Measurements from ENCODE around the gene TRIP6. TPM values are rescaled to one million over a fixed set of nuclear protein-coding genes. Genes with fewer than 3 reads are reported as not detected.

TRIP6 gene
- total RNA-seq, 1 experiment from 2014 or later = 102 TPM

DNA sequence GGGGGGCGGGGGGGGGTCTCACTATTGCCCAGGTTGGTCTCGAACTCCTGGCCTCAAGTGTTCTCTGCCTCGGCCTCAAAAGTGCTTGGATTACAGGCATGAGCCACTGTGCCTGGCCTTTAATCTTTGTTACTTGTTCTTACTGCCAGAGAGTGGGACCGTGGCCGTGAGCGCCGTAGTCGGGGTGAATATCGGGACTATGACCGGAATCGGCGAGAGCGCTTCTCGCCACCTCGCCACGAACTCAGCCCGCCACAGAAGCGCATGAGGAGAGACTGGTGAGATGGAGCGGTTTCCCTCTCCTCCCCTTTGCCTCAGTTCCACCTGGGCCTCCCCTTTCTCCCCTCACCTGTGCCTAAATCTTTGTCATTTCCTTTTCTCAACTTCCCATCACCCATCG lies 13.9 kb downstream of the TRIP6 start:
- H3K9me3 ChIP-seq (ENCODE audit: control insufficient read depth in 1 of 2, insufficient read depth in 1 of 2, low read depth in 1 of 2, low read length in 2 of 2) = no peaks in the 10 kb centered on the region
- peaks cover 6 to 8% of the 10 kb centered on the region in 2 experiments for H3K4me1 ChIP-seq (ENCODE audit: control insufficient read depth in 1 of 2, insufficient read depth in 2 of 2, low read length in 2 of 2)
- H3K27ac ChIP-seq (ENCODE audit: low read depth, low read length) = no peak overlapping the region
- DNase-seq (ENCODE audit: low read depth, low spot score) (no peak), ATAC-seq (no peak)
- H3K79me2 ChIP-seq (ENCODE audit: insufficient read depth, low read length) = peaks cover 92% of the 10 kb centered on the region
- H3K9ac ChIP-seq (ENCODE audit: low read length) = no peak overlapping the region
- peaks cover 15% of the 10 kb centered on the region; the same call in 1 of the 2 replicates for H4K20me1 ChIP-seq (ENCODE audit: insufficient read depth)
- BruUV-seq (replicated peaks) = no TSS peak
- TF ChIP-seq SRF (IDR thresholded peaks at IDR 0.05; ENCODE audit: low read depth) (no peak), POLR2AphosphoS5 (IDR thresholded peaks at IDR 0.05; ENCODE audit: low read depth, low read length) (no peak), FOSL1 (IDR thresholded peaks at IDR 0.05; ENCODE audit: low read depth) (no peak), JUND (IDR thresholded peaks at IDR 0.05) (no peak), YY1 (IDR thresholded peaks at IDR 0.05; ENCODE audit: extremely low read depth, insufficient replicate concordance, low read depth, low read length) (no peak)
- TF ChIP-seq, protein P1, sequence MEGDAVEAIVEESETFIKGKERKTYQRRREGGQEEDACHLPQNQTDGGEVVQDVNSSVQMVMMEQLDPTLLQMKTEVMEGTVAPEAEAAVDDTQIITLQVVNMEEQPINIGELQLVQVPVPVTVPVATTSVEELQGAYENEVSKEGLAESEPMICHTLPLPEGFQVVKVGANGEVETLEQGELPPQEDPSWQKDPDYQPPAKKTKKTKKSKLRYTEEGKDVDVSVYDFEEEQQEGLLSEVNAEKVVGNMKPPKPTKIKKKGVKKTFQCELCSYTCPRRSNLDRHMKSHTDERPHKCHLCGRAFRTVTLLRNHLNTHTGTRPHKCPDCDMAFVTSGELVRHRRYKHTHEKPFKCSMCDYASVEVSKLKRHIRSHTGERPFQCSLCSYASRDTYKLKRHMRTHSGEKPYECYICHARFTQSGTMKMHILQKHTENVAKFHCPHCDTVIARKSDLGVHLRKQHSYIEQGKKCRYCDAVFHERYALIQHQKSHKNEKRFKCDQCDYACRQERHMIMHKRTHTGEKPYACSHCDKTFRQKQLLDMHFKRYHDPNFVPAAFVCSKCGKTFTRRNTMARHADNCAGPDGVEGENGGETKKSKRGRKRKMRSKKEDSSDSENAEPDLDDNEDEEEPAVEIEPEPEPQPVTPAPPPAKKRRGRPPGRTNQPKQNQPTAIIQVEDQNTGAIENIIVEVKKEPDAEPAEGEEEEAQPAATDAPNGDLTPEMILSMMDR (IDR thresholded peaks at IDR 0.05 in 2 of 3, conservative IDR thresholded peaks at IDR 0.05 in 1 of 3; ENCODE audit: borderline replicate concordance in 1 of 3, insufficient read depth in 1 of 3, low read depth in 2 of 3, low read length in 2 of 3) = no peak
- TF ChIP-seq, protein P2, sequence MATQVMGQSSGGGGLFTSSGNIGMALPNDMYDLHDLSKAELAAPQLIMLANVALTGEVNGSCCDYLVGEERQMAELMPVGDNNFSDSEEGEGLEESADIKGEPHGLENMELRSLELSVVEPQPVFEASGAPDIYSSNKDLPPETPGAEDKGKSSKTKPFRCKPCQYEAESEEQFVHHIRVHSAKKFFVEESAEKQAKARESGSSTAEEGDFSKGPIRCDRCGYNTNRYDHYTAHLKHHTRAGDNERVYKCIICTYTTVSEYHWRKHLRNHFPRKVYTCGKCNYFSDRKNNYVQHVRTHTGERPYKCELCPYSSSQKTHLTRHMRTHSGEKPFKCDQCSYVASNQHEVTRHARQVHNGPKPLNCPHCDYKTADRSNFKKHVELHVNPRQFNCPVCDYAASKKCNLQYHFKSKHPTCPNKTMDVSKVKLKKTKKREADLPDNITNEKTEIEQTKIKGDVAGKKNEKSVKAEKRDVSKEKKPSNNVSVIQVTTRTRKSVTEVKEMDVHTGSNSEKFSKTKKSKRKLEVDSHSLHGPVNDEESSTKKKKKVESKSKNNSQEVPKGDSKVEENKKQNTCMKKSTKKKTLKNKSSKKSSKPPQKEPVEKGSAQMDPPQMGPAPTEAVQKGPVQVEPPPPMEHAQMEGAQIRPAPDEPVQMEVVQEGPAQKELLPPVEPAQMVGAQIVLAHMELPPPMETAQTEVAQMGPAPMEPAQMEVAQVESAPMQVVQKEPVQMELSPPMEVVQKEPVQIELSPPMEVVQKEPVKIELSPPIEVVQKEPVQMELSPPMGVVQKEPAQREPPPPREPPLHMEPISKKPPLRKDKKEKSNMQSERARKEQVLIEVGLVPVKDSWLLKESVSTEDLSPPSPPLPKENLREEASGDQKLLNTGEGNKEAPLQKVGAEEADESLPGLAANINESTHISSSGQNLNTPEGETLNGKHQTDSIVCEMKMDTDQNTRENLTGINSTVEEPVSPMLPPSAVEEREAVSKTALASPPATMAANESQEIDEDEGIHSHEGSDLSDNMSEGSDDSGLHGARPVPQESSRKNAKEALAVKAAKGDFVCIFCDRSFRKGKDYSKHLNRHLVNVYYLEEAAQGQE (IDR thresholded peaks at IDR 0.05; ENCODE audit: low read depth) = no peak
- H3K4me2 ChIP-seq (ENCODE audit: low read length) = no peak overlapping the region
- CTCF ChIA-PET = no interaction called here
- no peaks in the 10 kb centered on the region for H3K27me3 ChIP-seq (ENCODE audit: insufficient read depth, low read length)
- RAD21 ChIA-PET (ENCODE audit: low non-redundant PET in 1 of 2, low total read pairs in 2 of 2, uncharacterized antibody in 2 of 2, unreplicated experiment in 2 of 2) = no interaction called here
- peaks cover 52 to 89% of the 10 kb centered on the region in 2 experiments for H3K36me3 ChIP-seq (ENCODE audit: control insufficient read depth in 1 of 2, insufficient read depth in 2 of 2, low read length in 2 of 2)
- no peak overlapping the region for H3K4me3 ChIP-seq (replicated peaks in 1 of 2; ENCODE audit: low read depth in 1 of 2, low read length in 2 of 2)
- intact Hi-C loops (cut with micrococcal nuclease) = no loop called here
- H2AFZ ChIP-seq (ENCODE audit: low read depth, low read length, poor library complexity, severe bottlenecking) = no peak overlapping the region
- no peaks in the 10 kb centered on the region for H3K9me2 ChIP-seq (ENCODE audit: insufficient read depth)
- POLR2A ChIA-PET = no interaction called here

Data from HCT116 (cell line).